ENCODE data around the gene TBX2. TPM values are rescaled to one million over a fixed set of nuclear protein-coding genes. Genes with fewer than 3 reads are reported as not detected.

The TBX2 gene
- total and polyA plus RNA-seq, 10 of the 15 experiments (the other 5 are each of a cell fraction or from before 2014, with no cell fraction given), result 0.13 TPM; not detected in 9

DNA sequence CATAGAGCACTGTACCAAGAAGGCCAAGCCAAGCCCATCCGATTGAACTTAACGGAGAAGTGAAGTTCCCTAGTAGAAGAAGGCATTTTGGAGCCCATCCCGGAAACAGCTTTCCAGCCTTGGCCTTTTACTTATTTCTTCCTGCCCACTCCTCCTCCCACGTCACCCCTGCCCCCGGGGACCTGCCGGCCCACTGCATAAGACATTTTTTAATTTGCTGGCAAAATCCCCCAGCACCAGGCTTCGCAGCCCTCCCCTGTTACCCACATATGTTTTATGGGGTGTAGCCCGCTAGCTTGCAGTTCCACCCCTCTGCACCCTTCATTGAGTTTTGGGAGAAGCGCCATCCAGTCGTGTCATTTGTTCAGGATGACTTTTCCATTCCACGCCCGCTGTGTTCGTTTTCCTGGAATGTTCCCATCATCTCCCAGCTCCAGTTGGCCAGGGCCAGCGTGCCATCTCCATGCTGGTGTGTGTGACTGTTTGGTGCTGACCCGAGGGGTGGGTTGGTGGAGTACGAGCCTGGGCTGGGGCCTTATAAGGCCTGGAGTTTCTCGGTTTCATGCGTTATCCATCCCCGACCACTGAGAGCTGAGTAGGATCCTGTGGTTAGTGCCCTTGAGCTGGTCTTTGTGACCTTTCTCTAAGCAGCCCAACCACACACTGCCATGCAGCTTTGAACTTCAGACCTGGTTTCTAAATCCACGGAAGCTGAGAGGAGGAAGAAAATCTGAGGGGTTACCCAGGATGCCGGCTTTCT, 20.0 kb upstream of the TBX2 start (continued):
- TF ChIP-seq, protein P1, sequence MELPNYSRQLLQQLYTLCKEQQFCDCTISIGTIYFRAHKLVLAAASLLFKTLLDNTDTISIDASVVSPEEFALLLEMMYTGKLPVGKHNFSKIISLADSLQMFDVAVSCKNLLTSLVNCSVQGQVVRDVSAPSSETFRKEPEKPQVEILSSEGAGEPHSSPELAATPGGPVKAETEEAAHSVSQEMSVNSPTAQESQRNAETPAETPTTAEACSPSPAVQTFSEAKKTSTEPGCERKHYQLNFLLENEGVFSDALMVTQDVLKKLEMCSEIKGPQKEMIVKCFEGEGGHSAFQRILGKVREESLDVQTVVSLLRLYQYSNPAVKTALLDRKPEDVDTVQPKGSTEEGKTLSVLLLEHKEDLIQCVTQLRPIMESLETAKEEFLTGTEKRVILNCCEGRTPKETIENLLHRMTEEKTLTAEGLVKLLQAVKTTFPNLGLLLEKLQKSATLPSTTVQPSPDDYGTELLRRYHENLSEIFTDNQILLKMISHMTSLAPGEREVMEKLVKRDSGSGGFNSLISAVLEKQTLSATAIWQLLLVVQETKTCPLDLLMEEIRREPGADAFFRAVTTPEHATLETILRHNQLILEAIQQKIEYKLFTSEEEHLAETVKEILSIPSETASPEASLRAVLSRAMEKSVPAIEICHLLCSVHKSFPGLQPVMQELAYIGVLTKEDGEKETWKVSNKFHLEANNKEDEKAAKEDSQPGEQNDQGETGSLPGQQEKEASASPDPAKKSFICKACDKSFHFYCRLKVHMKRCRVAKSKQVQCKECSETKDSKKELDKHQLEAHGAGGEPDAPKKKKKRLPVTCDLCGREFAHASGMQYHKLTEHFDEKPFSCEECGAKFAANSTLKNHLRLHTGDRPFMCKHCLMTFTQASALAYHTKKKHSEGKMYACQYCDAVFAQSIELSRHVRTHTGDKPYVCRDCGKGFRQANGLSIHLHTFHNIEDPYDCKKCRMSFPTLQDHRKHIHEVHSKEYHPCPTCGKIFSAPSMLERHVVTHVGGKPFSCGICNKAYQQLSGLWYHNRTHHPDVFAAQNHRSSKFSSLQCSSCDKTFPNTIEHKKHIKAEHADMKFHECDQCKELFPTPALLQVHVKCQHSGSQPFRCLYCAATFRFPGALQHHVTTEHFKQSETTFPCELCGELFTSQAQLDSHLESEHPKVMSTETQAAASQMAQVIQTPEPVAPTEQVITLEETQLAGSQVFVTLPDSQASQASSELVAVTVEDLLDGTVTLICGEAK (IDR thresholded peaks at IDR 0.05; ENCODE audit: borderline replicate concordance), result no peak
- no peak for TF ChIP-seq YBX1 (IDR thresholded peaks at IDR 0.05)
- TF ChIP-seq MXI1 (IDR thresholded peaks at IDR 0.05; ENCODE audit: low read depth, low read length), result no peak

DNA sequence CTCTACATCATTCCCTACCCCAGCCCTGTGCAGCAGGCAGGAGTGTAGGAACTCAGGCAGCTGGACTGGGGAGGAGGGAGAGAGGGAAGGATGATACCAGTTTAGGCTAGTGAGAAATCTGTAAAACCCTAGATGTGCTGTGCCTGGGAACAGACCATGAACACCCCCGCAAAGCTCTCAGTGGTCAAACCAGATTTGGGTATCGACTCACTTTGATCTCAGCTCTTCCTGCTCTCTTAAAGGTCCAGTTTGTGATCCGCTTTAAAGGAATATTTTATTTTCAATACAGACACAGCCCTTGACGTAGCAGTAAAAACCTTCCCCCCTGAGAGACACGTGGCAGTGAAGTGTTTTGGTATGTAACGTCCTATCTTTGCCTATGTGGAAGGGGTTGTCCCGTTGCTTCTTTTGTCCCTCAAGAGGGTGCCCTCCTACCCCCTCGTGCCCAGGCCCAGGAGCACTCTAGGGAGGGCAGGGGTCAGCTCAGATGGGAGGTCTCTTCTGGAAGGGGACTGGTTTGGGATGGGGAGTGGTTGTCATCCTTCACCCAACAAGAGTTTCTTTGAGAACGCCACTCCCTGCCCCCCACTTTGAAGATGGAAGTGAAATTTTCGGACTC, 19.3 kb upstream of the TBX2 start:
- CTCF ChIA-PET, result interaction anchor here (0.9 kb wide), 1 partner anchor 88 kb away, joined by 3 read pairs; no protein-coding TSS in a partner anchor
- TF ChIP-seq PAX5 (IDR thresholded peaks at IDR 0.05; ENCODE audit: borderline replicate concordance, low read depth, low read length) (no peak), NFXL1 (IDR thresholded peaks at IDR 0.05; ENCODE audit: borderline replicate concordance) (peak; percentile 56; the same call in 1 of the 2 replicates)
- no peak for ATAC-seq
- H3K4me3 ChIP-seq, result no peak overlapping the region
- no peak overlapping the region for H3K9ac ChIP-seq (ENCODE audit: control insufficient read depth, insufficient read depth, low read length)
- H3K27ac ChIP-seq (ENCODE audit: control insufficient read depth, insufficient read depth), result no peak overlapping the region
- no peaks in the 10 kb centered on the region for H3K4me1 ChIP-seq (ENCODE audit: control insufficient read depth, insufficient read depth, low read length)
- no peak for DNase-seq (ENCODE audit: low read depth, low spot score)
- in situ Hi-C loops (cut with MboI), result no loop called here
- no peaks in the 10 kb centered on the region for H3K79me2 ChIP-seq (ENCODE audit: control insufficient read depth, insufficient read depth, low read length)
- no peaks in the 10 kb centered on the region for H4K20me1 ChIP-seq (ENCODE audit: control insufficient read depth, insufficient read depth)
- SMC1A ChIA-PET (ENCODE audit: uncharacterized antibody, unreplicated experiment), result no interaction called here
- RAD21 ChIA-PET (ENCODE audit: unreplicated experiment), result interaction anchor here (0.5 kb wide), 1 partner anchor 456 kb away, joined by 3 read pairs; no protein-coding TSS in a partner anchor
- FAIRE-seq, result no peak
- no peaks in the 10 kb centered on the region for H3K36me3 ChIP-seq (ENCODE audit: control insufficient read depth in 2 of 2, insufficient read depth in 2 of 2, low read length in 1 of 2)
- BruUV-seq (replicated peaks), result no TSS peak
- H3K4me2 ChIP-seq (ENCODE audit: control insufficient read depth, insufficient read depth), result no peak overlapping the region
- 43% methylated on average over 10 of the region's 10 CpGs for WGBS (ENCODE audit: insufficient coverage, insufficient replicate concordance, low lambda C conversion rate, missing lambda C conversion rate)
- H3K27me3 ChIP-seq (replicated peaks in 1 of 2; ENCODE audit: control insufficient read depth in 2 of 2, insufficient read depth in 2 of 2, low read length in 1 of 2), result no peaks in the 10 kb centered on the region
- no peaks in the 10 kb centered on the region for H3K9me3 ChIP-seq (replicated peaks; ENCODE audit: control insufficient read depth, insufficient read depth, low read length)
- intact Hi-C loops (cut with micrococcal nuclease; ENCODE audit: unreplicated experiment), result no loop called here
- POLR2A ChIA-PET, result no interaction called here
- H2AFZ ChIP-seq (ENCODE audit: control insufficient read depth, low read depth, low read length), result no peak overlapping the region
